Measurements from ENCODE around the gene NTHL1.

- TF ChIP-seq CTCF (IDR thresholded peaks at IDR 0.05) = no peak
- TF ChIP-seq POLR2A (IDR thresholded peaks at IDR 0.05) = no peak
- TF ChIP-seq POLR2AphosphoS5 (IDR thresholded peaks at IDR 0.05) = no peak
These were observed 11.2 kb upstream of the NTHL1 start for GRCh38 chr16:2058872-2059271.
